GM12878 (cell line): ENCODE measurements around the gene CEP76. TPM values are rescaled to one million over a fixed set of nuclear protein-coding genes. Genes with fewer than 3 reads are reported as not detected.

Experiments
- ATAC-seq: fragments of 200-7000 bp; cut with Tn5 transposase; 3 replicates; pipeline ENCODE4 v1.9.1; 2020; ENCODE audit warnings: mild to moderate bottlenecking, moderate library complexity
- BruUV-seq: library from RNA; stranded (reverse); fragments of 400-500 nt; replicated peaks from 2 replicates; lab custom pipeline; 2021; lab: Mats Ljungman, UMichigan
- CTCF ChIA-PET: fragments of 300-600 bp; sonication (Branson Sonifier 250); formaldehyde crosslinking; extraction: SDS; loops from one replicate; lab custom pipeline; 2021; ENCODE audit warnings: inconsistent platforms; lab: Yijun Ruan, JAX
- POLR2A ChIA-PET: fragments of 350-600 bp; formaldehyde crosslinking; extraction: SDS; loops from one replicate; lab custom pipeline; 2021; ENCODE audit warnings: inconsistent platforms; lab: Charles Lee
- RAD21 ChIA-PET: fragments of 300-600 bp; sonication (Branson Sonifier 250); formaldehyde crosslinking; loops from one replicate; lab custom pipeline; 2023; ENCODE audit warnings: antibody characterized with exemption; ENCODE audit not compliant: unreplicated experiment; lab: Charles Lee
- SMC1A ChIA-PET: fragments of 300-600 bp; sonication (Branson Sonifier 250); formaldehyde crosslinking; loops from one replicate; lab custom pipeline; 2023; ENCODE audit not compliant: unreplicated experiment, uncharacterized antibody; lab: Charles Lee
- DNase-seq: peaks from one replicate; pipeline ENCODE4 v3.0.0-alpha.2; 2011; ENCODE audit warnings: low read depth, low spot score
- FAIRE-seq: peaks from 3 replicates; lab custom pipeline; 2011; peaks lifted over from hg19 to GRCh38; lab: Jason Lieb, UNC
- H2AFZ ChIP-seq: 2 replicates; pipeline ENCODE4 v1.6.0; 2011; ENCODE audit warnings: low read depth, low read length, control low read depth; ENCODE audit not compliant: control insufficient read depth
- H3K27ac ChIP-seq: 2 replicates; pipeline ENCODE4 v1.5.1; 2011; ENCODE audit warnings: control low read depth; ENCODE audit not compliant: control insufficient read depth, insufficient read depth
- H3K27me3 ChIP-seq, 2 experiments: replicated peaks in 1 of 2; 2 replicates each; pipeline versions ENCODE4 v1.6.0 to v1.6.1; 2011; ENCODE audit warnings: low read length in 1 of 2; ENCODE audit not compliant: control insufficient read depth in 2 of 2, insufficient read depth in 2 of 2
- H3K36me3 ChIP-seq, 2 experiments: 2 replicates each; pipeline ENCODE4 v1.5.1; 2011; ENCODE audit warnings: low read length in 1 of 2; ENCODE audit not compliant: control insufficient read depth in 2 of 2, insufficient read depth in 2 of 2
- H3K4me1 ChIP-seq: 2 replicates; pipeline ENCODE4 v1.6.1; 2011; ENCODE audit warnings: mild to moderate bottlenecking, low read length, moderate library complexity, mixed read lengths; ENCODE audit not compliant: control insufficient read depth, insufficient read depth
- H3K4me2 ChIP-seq: 2 replicates; pipeline ENCODE4 v1.6.0; 2011; ENCODE audit warnings: control low read depth; ENCODE audit not compliant: control insufficient read depth, insufficient read depth
- H3K4me3 ChIP-seq: fragments of 200-600 bp; sonication (generic); 2 replicates; pipeline ENCODE4 v1.5.1; 2016
- H3K79me2 ChIP-seq: 2 replicates; pipeline ENCODE4 v1.6.0; 2011; ENCODE audit warnings: low read length; ENCODE audit not compliant: control insufficient read depth, insufficient read depth
- H3K9ac ChIP-seq: 2 replicates; pipeline ENCODE4 v1.8.0; 2011; ENCODE audit warnings: low read length, control low read depth, mixed read lengths; ENCODE audit not compliant: control insufficient read depth, insufficient read depth
- H3K9me3 ChIP-seq: replicated peaks from 3 replicates; pipeline ENCODE4 v1.5.1; 2011; ENCODE audit warnings: mild to moderate bottlenecking, low read length; ENCODE audit not compliant: control insufficient read depth, insufficient read depth
- H4K20me1 ChIP-seq: 2 replicates; pipeline ENCODE4 v1.6.0; 2011; ENCODE audit not compliant: control insufficient read depth, insufficient read depth
- BHLHE40 ChIP-seq, 2 experiments: fragments of 450-650 bp in 1 of 2; IDR thresholded peaks; 2 replicates each; pipeline ENCODE4 v1.6.1; 2011 to 2017; ENCODE audit warnings: low read depth in 2 of 2, borderline replicate concordance in 1 of 2, improper control_type of control experiment in 1 of 2, low read length in 1 of 2, mild to moderate bottlenecking in 1 of 2
- FOS ChIP-seq: IDR thresholded peaks from 3 replicates; pipeline ENCODE4 v1.6.1; 2011; ENCODE audit warnings: borderline replicate concordance; ENCODE audit not compliant: insufficient read length; ENCODE audit errors: extremely low read depth
- NFYB ChIP-seq: IDR thresholded peaks from 2 replicates; pipeline ENCODE4 v1.6.1; 2011; ENCODE audit warnings: low read depth, mild to moderate bottlenecking, low read length, improper control_type of control experiment, moderate library complexity; ENCODE audit not compliant: insufficient read depth
- SP1 ChIP-seq: IDR thresholded peaks from one replicate; pipeline ENCODE4 v1.6.1; 2011; ENCODE audit warnings: low read depth, low read length
- ZNF217 ChIP-seq: fragments of 450-650 bp; IDR thresholded peaks from 2 replicates; pipeline ENCODE4 v1.6.1; 2017; ENCODE audit warnings: antibody characterized with exemption, mild to moderate bottlenecking
- WGBS: methylation state at CpG from one replicate; pipeline ENCODE4 v1.1.6; 2016; ENCODE audit warnings: low lambda C conversion rate; ENCODE audit not compliant: insufficient replicate concordance, insufficient coverage; ENCODE audit errors: missing lambda C conversion rate; 5-methylcytosine and 5-hydroxymethylcytosine counted together
- in situ Hi-C: fragments of 300-500 bp; cut with MboI; formaldehyde crosslinking; loops from 9 replicates; pipeline ENCODE4 v1.14.3; 2018; ENCODE audit warnings: mixed read lengths
- intact Hi-C: fragments of 100-400 bp; cut with micrococcal nuclease; formaldehyde crosslinking; loops from one replicate; pipeline ENCODE4 v1.14.2; 2022; ENCODE audit not compliant: unreplicated experiment
- polyA plus RNA-seq, 11 experiments: library from polyadenylated mRNA; depleted of rRNA in 4 of 11; unstranded in 6 of 11; stranded (reverse) in 5 of 11; fragments of >200 nt; fragmentation: Nextera tagmentation in 4 of 11; fragmentation: Illumina TruSeq in 1 of 11; extraction: Ambion mirVana in 4 of 11; extraction: Trizol in 1 of 11; gene quantifications; 1 replicate in 1 of 11; 2 replicates in 10 of 11; pipeline versions ENCODE4 v1.2.1 to v1.2.3, GENCODE V29; 2011 to 2016; ENCODE audit warnings: inconsistent platforms in 2 of 11, missing spikeins in 2 of 11, low read depth in 1 of 11
- total RNA-seq, 4 experiments: library from RNA; depleted of rRNA in 3 of 4; stranded (reverse); fragments of >200 nt in 3 of 4; fragmentation: Illumina TruSeq in 1 of 4; extraction: Trizol in 1 of 4; gene quantifications; 2 replicates each; pipeline versions ENCODE4 v1.2.1 to v1.2.3, GENCODE V29; 2013 to 2021
- TF ChIP-seq, protein P1 (sequence below): IDR thresholded peaks from 2 replicates; pipeline ENCODE4 v1.6.1; 2012; ENCODE audit warnings: low read depth, low read length, improper control_type of control experiment
- TF ChIP-seq, protein P2 (sequence below): fragments of 450-650 bp; formaldehyde crosslinking; IDR thresholded peaks from 2 replicates; pipeline ENCODE4 v1.4.0; 2022; ENCODE audit warnings: mild to moderate bottlenecking, moderate library complexity

The CEP76 gene
- total and polyA plus RNA-seq, 10 of the 15 experiments (the other 5 are each of a cell fraction or from before 2014, with no cell fraction given): 3.9 to 14.9 (median 13.2) TPM

DNA sequence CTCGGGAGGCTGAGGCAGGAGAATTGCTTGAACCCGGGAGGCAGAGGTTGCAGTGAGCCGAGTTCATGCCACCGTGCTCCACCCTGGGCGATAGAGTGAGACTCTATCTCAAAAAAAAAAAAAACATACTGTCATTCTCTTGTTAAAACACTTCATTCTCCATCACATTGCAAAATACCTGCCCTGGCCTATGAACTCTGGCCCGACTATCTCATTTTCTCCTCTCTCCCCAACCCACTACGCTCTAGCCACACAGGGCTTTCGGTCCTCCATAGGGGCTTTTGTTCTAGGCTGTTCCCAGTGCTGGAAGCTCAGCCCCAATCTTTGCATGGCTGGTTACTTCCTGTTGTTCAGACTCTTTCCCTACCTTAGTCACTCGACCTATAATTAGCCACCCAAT lies 10.3 kb downstream of the CEP76 start:
- H3K27ac ChIP-seq: no peak overlapping the region
- RAD21 ChIA-PET: no interaction called here
- TF ChIP-seq, protein P1, sequence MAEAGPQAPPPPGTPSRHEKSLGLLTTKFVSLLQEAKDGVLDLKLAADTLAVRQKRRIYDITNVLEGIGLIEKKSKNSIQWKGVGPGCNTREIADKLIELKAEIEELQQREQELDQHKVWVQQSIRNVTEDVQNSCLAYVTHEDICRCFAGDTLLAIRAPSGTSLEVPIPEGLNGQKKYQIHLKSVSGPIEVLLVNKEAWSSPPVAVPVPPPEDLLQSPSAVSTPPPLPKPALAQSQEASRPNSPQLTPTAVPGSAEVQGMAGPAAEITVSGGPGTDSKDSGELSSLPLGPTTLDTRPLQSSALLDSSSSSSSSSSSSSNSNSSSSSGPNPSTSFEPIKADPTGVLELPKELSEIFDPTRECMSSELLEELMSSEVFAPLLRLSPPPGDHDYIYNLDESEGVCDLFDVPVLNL: no peak
- no peak for TF ChIP-seq FOS
- TF ChIP-seq, protein P2, sequence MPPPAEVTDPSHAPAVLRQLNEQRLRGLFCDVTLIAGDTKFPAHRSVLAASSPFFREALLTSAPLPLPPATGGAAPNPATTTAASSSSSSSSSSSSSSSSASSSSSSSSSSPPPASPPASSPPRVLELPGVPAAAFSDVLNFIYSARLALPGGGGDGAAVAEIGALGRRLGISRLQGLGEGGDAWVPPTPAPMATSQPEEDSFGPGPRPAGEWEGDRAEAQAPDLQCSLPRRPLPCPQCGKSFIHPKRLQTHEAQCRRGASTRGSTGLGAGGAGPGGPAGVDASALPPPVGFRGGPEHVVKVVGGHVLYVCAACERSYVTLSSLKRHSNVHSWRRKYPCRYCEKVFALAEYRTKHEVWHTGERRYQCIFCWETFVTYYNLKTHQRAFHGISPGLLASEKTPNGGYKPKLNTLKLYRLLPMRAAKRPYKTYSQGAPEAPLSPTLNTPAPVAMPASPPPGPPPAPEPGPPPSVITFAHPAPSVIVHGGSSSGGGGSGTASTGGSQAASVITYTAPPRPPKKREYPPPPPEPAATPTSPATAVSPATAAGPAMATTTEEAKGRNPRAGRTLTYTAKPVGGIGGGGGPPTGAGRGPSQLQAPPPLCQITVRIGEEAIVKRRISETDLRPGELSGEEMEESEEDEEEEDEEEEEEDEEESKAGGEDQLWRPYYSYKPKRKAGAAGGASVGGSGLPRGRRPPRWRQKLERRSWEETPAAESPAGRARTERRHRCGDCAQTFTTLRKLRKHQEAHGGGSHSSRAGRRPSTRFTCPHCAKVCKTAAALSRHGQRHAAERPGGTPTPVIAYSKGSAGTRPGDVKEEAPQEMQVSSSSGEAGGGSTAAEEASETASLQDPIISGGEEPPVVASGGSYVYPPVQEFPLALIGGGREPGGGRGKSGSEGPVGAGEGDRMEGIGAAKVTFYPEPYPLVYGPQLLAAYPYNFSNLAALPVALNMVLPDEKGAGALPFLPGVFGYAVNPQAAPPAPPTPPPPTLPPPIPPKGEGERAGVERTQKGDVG: no peak
- TF ChIP-seq BHLHE40 (IDR thresholded peaks at IDR 0.05; ENCODE audit: borderline replicate concordance in 1 of 2, low read depth in 2 of 2, low read length in 1 of 2): no peak
- no peak for TF ChIP-seq NFYB
- no peak for TF ChIP-seq SP1
- TF ChIP-seq ZNF217: no peak
- TF ChIP-seq, all 136 proteins: peak for 0
- in situ Hi-C loops (no loop called here), intact Hi-C loops (no loop called here)
- DNase-seq (no peak), FAIRE-seq (no peak), ATAC-seq (no peak; the same call in 1 of the 3 replicates)
- no peaks in the 10 kb centered on the region for H3K9me3 ChIP-seq
- BruUV-seq: no TSS peak
- no peaks in the 10 kb centered on the region for H3K27me3 ChIP-seq
- ChIA-PET POLR2A (interaction anchor here (0.7 to 1.2 kb wide), 2 partner anchors 11 to 32 kb away, joined by 3 to 7 read pairs; partner anchors contain the start of genes CEP76 and PSMG2), CTCF (interaction anchor here (1.0 to 1.9 kb wide), 2 partner anchors 34 to 242 kb away, joined by 3 to 5 read pairs; no protein-coding TSS in a partner anchor), SMC1A (interaction anchor here (1.5 kb wide), 1 partner anchor 467 kb away, joined by 3 read pairs; no protein-coding TSS in a partner anchor)
- H4K20me1 ChIP-seq: no peaks in the 10 kb centered on the region
- WGBS: 84% methylated on average over 9 of the region's 9 CpGs
- H3K9ac ChIP-seq: no peak overlapping the region
- H2AFZ ChIP-seq: no peak overlapping the region
- H3K4me2 ChIP-seq: no peak overlapping the region
- H3K79me2 ChIP-seq: no peaks in the 10 kb centered on the region
- H3K4me3 ChIP-seq: no peak overlapping the region
- no peaks in the 10 kb centered on the region for H3K4me1 ChIP-seq
- H3K36me3 ChIP-seq: peaks cover 0 to 3% of the 10 kb centered on the region in 2 experiments; a peak in 1 of 4 replicates
